NCI-H187 treated with DMSO at 0.1 percent for 48 hours (cell line): ENCODE results near the gene GALNT4.

Source experiments
- DNase-seq: peaks from one replicate; lab custom pipeline; 2025; lab: John Stamatoyannopoulos, UW

GALNT4 gene

GRCh38 chr12:89493670-89494302 lies 30.8 kb downstream of the GALNT4 start:
- DNase-seq, result no peak

GRCh38 chr12:89492883-89493282 lies 31.7 kb downstream of the GALNT4 start:
- DNase-seq, result no peak

GRCh38 chr12:89490922-89491321 lies 33.7 kb downstream of the GALNT4 start:
- no peak for DNase-seq

DNA sequence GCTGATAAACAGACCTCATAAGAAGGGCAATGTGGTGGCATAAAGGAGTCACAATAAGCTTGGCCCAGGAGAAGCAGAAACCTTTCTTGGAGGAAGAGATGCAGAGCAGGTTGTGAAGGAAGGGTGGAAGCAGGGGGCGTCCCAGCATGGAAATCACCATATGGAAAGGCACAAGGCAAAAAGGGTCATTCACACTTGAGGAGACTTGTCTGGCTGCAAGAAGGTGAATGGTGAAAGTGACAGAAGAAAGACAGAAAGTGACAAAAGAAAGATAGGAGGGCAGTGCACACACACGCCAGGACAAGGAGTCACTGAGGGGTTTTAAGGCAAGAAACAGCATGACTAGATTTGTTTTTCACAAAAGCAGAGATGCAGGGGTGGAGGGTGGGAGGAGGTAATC lies 38.3 kb downstream of the GALNT4 start:
- no peak for DNase-seq

GRCh38 chr12:89484470-89484869 lies 40.1 kb downstream of the GALNT4 start:
- DNase-seq, result no peak

- DNase-seq, result no peak
Measured at GRCh38 chr12:89481213-89481914, 43.2 kb downstream of the GALNT4 start.

GRCh38 chr12:89479982-89480381 lies 44.6 kb downstream of the GALNT4 start:
- no peak for DNase-seq

DNA sequence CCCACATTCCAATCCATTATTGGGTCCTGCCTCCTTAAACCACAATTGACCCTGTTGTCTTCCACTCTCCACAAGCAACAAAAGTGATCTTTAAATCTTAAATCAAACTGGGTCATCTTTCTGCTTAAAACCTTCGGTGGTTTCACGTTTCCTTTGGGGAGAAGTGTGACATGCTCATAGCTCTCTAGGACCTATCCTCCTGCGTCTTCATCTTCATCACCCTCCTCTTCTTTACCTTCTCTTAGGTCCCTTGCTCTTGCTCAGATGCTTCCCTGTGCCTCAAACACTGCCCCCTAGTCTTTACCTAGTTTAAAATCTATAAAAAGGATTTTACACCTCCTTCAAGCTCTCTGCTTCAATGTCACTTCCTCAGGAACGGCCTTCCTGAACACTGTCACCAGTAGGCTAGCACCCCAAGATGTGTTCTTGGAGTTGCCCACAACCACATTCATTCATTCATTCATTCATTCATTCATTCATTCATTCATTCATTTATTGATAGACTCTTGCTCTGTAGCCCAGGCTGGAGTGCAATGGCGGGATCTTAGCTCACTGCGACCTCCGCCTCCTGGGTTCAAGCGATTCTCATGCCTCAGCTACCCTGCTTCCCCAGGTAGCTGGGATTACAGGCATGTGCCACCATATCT lies 46.8 kb downstream of the GALNT4 start:
- DNase-seq, result no peak

GRCh38 chr12:89476904-89477595 lies 47.5 kb downstream of the GALNT4 start:
- no peak for DNase-seq

DNA sequence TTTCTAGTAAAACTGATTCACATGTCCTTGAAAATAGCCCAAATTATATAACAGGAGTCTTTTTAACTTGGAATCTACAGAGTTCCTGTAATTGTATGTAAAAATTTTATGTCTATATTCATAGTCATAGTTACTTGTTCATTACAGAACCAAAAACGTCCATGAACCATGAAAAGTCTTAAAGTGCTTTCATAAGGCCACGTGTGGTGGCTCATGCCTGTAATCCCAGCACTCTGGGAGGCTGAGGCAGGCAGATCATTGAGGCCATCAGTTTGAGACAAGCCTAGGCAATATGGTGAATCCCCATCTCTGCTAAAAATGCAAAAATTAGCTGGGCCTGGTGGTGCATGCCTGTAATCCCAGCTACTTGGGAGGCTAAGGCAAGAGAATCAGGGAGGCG lies 48.4 kb downstream of the GALNT4 start:
- DNase-seq, result no peak

- DNase-seq, result no peak
Measured at GRCh38 chr12:89475203-89475990, 49.2 kb downstream of the GALNT4 start.

GRCh38 chr12:89474615-89475014 lies 50.0 kb downstream of the GALNT4 start:
- DNase-seq, result no peak
